IPS DF 4.7 (cell line): ENCODE results near the gene SENP2.

Experiments
- DNase-seq: peaks from one replicate; pipeline ENCODE4 v3.0.0-alpha.2; 2013; ENCODE audit warnings: low spot score; ENCODE audit errors: extremely low read depth

The SENP2 gene

DNA sequence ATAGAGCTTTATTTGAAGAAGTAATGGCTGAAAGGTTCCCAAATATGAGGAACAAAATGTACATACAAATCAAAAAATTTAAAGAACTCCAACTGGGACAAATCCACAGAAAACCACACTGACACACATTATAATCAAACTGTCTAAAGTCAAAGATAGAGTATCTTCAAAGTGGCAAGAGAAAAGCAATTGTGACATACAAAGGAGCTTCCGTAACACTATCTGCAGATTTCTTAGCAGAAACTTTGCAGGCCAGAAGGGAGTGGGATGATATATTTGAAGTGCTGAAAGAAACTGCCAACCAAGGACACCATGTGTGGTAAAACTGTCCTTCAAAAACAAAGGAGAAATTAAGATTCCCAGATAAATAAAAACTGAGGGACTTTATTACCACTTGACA, 91.9 kb downstream of the SENP2 start:
- no peak for DNase-seq

- DNase-seq, result no peak
Measured at GRCh38 chr3:185680231-185680630, 94.1 kb downstream of the SENP2 start.
